H1 (cell line): ENCODE measurements around the gene ANKDD1A. TPM values are rescaled to one million over a fixed set of nuclear protein-coding genes. Genes with fewer than 3 reads are reported as not detected.
A peak's percentile ranks its signal among the peaks of the same experiment; 100 is the strongest.

Source experiments
- CTCF ChIA-PET: fragments of 300-600 bp; sonication (Branson Sonifier 250); formaldehyde crosslinking; loops from one replicate; lab custom pipeline; 2021; ENCODE audit not compliant: partially characterized antibody; lab: Charles Lee
- POLR2A ChIA-PET: fragments of 300-600 bp; sonication (Branson Sonifier 250); formaldehyde crosslinking; loops from one replicate; lab custom pipeline; 2021; ENCODE audit warnings: inconsistent platforms; ENCODE audit not compliant: partially characterized antibody; lab: Charles Lee
- DNase-seq, 2 experiments: peaks; one replicate each; pipeline versions ENCODE4 v3.0.0 to v3.0.0-alpha.2; 2010 to 2022; ENCODE audit warnings: low spot score in 2 of 2, low read depth in 1 of 2, mixed read lengths in 1 of 2
- FAIRE-seq: peaks from 2 replicates; lab custom pipeline; 2011; peaks lifted over from hg19 to GRCh38; lab: Jason Lieb, UNC
- H2AFZ ChIP-seq: 2 replicates; pipeline ENCODE4 v1.8.1; 2012; ENCODE audit warnings: low read length, inconsistent platforms
- H2AK5ac ChIP-seq: 2 replicates; pipeline ENCODE4 v1.6.1; 2013; ENCODE audit warnings: low read depth, low read length
- H2BK120ac ChIP-seq: replicated peaks from 2 replicates; pipeline ENCODE3; 2013; ENCODE audit warnings: low read depth, low read length, inconsistent platforms
- H2BK12ac ChIP-seq: 2 replicates; pipeline ENCODE4 v1.6.1; 2013; ENCODE audit warnings: low read depth, low read length
- H2BK15ac ChIP-seq: 2 replicates; pipeline ENCODE4 v1.6.1; 2013; ENCODE audit warnings: low read length
- H2BK20ac ChIP-seq: 2 replicates; pipeline ENCODE4 v1.6.1; 2013; ENCODE audit warnings: low read length
- H2BK5ac ChIP-seq: 2 replicates; pipeline ENCODE4 v1.6.1; 2013; ENCODE audit warnings: low read depth, low read length
- H3K14ac ChIP-seq: 2 replicates; pipeline ENCODE4 v1.6.1; 2013; ENCODE audit warnings: inconsistent platforms; ENCODE audit not compliant: insufficient read length
- H3K18ac ChIP-seq: 2 replicates; pipeline ENCODE4 v1.6.1; 2013; ENCODE audit warnings: low read length; ENCODE audit errors: extremely low read depth
- H3K23ac ChIP-seq: 2 replicates; pipeline ENCODE4 v1.6.1; 2013; ENCODE audit warnings: inconsistent platforms; ENCODE audit not compliant: insufficient read length
- H3K23me2 ChIP-seq: 2 replicates; pipeline ENCODE4 v1.6.1; 2013; ENCODE audit warnings: low read depth, low read length
- H3K27ac ChIP-seq: 2 replicates; pipeline ENCODE4 v1.6.1; 2011; ENCODE audit warnings: low read depth, low read length, inconsistent platforms
- H3K27me3 ChIP-seq, 4 experiments: replicated peaks in 1 of 4; 1 replicate in 1 of 4; 2 replicates in 3 of 4; pipeline versions ENCODE4 v1.6.1 to v1.8.1; 2011 to 2013; ENCODE audit warnings: low read length in 3 of 4, mild to moderate bottlenecking in 3 of 4, inconsistent platforms in 2 of 4, mixed read lengths in 2 of 4, moderate library complexity in 1 of 4; ENCODE audit not compliant: control insufficient read depth in 3 of 4, insufficient read depth in 3 of 4; ENCODE audit errors: extremely low read depth in 1 of 4
- H3K36me3 ChIP-seq, 4 experiments: 2 replicates each; pipeline versions ENCODE4 v1.6.1 to v1.8.1; 2011 to 2013; ENCODE audit warnings: mild to moderate bottlenecking in 4 of 4, low read length in 3 of 4, moderate library complexity in 2 of 4, control low read depth in 1 of 4, inconsistent platforms in 1 of 4; ENCODE audit not compliant: insufficient read depth in 4 of 4, control insufficient read depth in 2 of 4
- H3K4ac ChIP-seq: replicated peaks from 2 replicates; pipeline ENCODE3; 2013; ENCODE audit warnings: low read length, low read depth, mixed read lengths, inconsistent platforms; ENCODE audit not compliant: insufficient read length
- H3K4me1 ChIP-seq, 4 experiments: replicated peaks in 1 of 4; 1 replicate in 1 of 4; 2 replicates in 3 of 4; pipeline versions ENCODE4 v1.6.1 to v1.8.1; 2011 to 2013; ENCODE audit warnings: low read length in 3 of 4, inconsistent platforms in 2 of 4, mixed read lengths in 1 of 4; ENCODE audit not compliant: insufficient read depth in 4 of 4, control insufficient read depth in 3 of 4
- H3K4me2 ChIP-seq, 2 experiments: 2 replicates each; pipeline versions ENCODE4 v1.6.1 to v1.8.1; 2011 to 2013; ENCODE audit warnings: low read depth in 2 of 2, low read length in 2 of 2, control low read depth in 1 of 2, inconsistent platforms in 1 of 2, mild to moderate bottlenecking in 1 of 2; ENCODE audit not compliant: insufficient read depth in 1 of 2
- H3K4me3 ChIP-seq, 4 experiments: fragments of 200-600, 300-600 bp in 1 of 4; sonication (generic), shearing (Covaris generic), sonication (Bioruptor Twin) in 1 of 4; 2 replicates each; pipeline versions ENCODE4 v1.5.1 to v1.8.1; 2011 to 2016; ENCODE audit warnings: low read length in 4 of 4, low read depth in 3 of 4, control low read depth in 2 of 4, inconsistent platforms in 2 of 4, mild to moderate bottlenecking in 2 of 4, mixed read lengths in 1 of 4, moderate library complexity in 1 of 4; ENCODE audit not compliant: insufficient read depth in 2 of 4; ENCODE audit errors: extremely low read depth in 1 of 4
- H3K56ac ChIP-seq: replicated peaks from 2 replicates; pipeline ENCODE3; 2013; ENCODE audit warnings: low read depth, mild to moderate bottlenecking, mixed read lengths, low read length, inconsistent platforms; ENCODE audit not compliant: insufficient read length
- H3K79me1 ChIP-seq: 2 replicates; pipeline ENCODE4 v1.6.1; 2013; ENCODE audit warnings: low read depth, low read length, control low read depth
- H3K79me2 ChIP-seq, 2 experiments: 2 replicates each; pipeline versions ENCODE4 v1.6.1 to v1.8.1; 2012 to 2013; ENCODE audit warnings: low read length in 2 of 2, mild to moderate bottlenecking in 2 of 2, inconsistent platforms in 1 of 2; ENCODE audit not compliant: insufficient read depth in 2 of 2, control insufficient read depth in 1 of 2
- H3K9ac ChIP-seq, 4 experiments: replicated peaks in 1 of 4; 1 replicate in 1 of 4; 2 replicates in 3 of 4; pipeline versions ENCODE4 v1.6.1 to v1.8.1; 2011 to 2013; ENCODE audit warnings: low read depth in 3 of 4, low read length in 3 of 4, control low read depth in 2 of 4, mild to moderate bottlenecking in 2 of 4, moderate library complexity in 2 of 4, inconsistent platforms in 1 of 4; ENCODE audit errors: extremely low read depth in 1 of 4
- H3K9me3 ChIP-seq, 2 experiments: 2 replicates each; pipeline versions ENCODE4 v1.6.1 to v1.8.1; 2012 to 2013; ENCODE audit warnings: mild to moderate bottlenecking in 2 of 2, moderate library complexity in 2 of 2, control low read depth in 1 of 2, inconsistent platforms in 1 of 2, low read depth in 1 of 2, low read length in 1 of 2, mixed read lengths in 1 of 2; ENCODE audit not compliant: insufficient read depth in 2 of 2
- H4K20me1 ChIP-seq, 2 experiments: replicated peaks in 1 of 2; 2 replicates each; pipeline versions ENCODE3 to v1.8.1; 2011 to 2013; ENCODE audit warnings: inconsistent platforms in 2 of 2, low read length in 2 of 2, mild to moderate bottlenecking in 1 of 2; ENCODE audit not compliant: insufficient read depth in 2 of 2, control insufficient read depth in 1 of 2
- H4K5ac ChIP-seq: 2 replicates; pipeline ENCODE4 v1.6.1; 2013; ENCODE audit warnings: low read length, low read depth, mixed read lengths, inconsistent platforms; ENCODE audit not compliant: insufficient read length
- H4K8ac ChIP-seq: 2 replicates; pipeline ENCODE4 v1.8.0; 2013; ENCODE audit warnings: mild to moderate bottlenecking, moderate library complexity, low read length, inconsistent platforms; ENCODE audit not compliant: insufficient read depth; ENCODE audit errors: extremely low read depth
- H4K91ac ChIP-seq: replicated peaks from 2 replicates; pipeline ENCODE3; 2013; ENCODE audit warnings: low read length, mixed read lengths, inconsistent platforms; ENCODE audit not compliant: insufficient read length
- CHD1 ChIP-seq: IDR thresholded peaks from 2 replicates; pipeline ENCODE4 v1.6.1; 2012; ENCODE audit warnings: low read depth, low read length, improper control_type of control experiment
- EZH2 ChIP-seq: fragments of 200-600 bp; sonication (generic); IDR thresholded peaks from 2 replicates; pipeline ENCODE4 v1.7.1; 2012; ENCODE audit warnings: low read depth, mild to moderate bottlenecking, moderate library complexity, low read length, inconsistent platforms; ENCODE audit not compliant: severe bottlenecking
- GABPA ChIP-seq: IDR thresholded peaks from 2 replicates; pipeline ENCODE4 v1.6.1; 2011; ENCODE audit warnings: mild to moderate bottlenecking, low read length, moderate library complexity, borderline replicate concordance; ENCODE audit not compliant: insufficient read depth
- MAFK ChIP-seq: IDR thresholded peaks from 2 replicates; pipeline ENCODE4 v1.6.1; 2012; ENCODE audit warnings: low read depth, mild to moderate bottlenecking, improper control_type of control experiment, low read length
- RAD21 ChIP-seq, 2 experiments: IDR thresholded peaks in 1 of 2; conservative IDR thresholded peaks in 1 of 2; 2 replicates each; pipeline ENCODE4 v1.6.1; 2011; ENCODE audit warnings: low read depth in 2 of 2, low read length in 2 of 2, improper control_type of control experiment in 1 of 2, inconsistent platforms in 1 of 2, mild to moderate bottlenecking in 1 of 2, moderate library complexity in 1 of 2
- WGBS, 2 experiments: shearing (Covaris generic) in 1 of 2; methylation state at CpG; one replicate each; pipeline versions ENCODE4 v1.1.6 to v1.1.7; 2013 to 2015; ENCODE audit warnings: low lambda C conversion rate in 2 of 2, mixed read lengths in 2 of 2, inconsistent platforms in 1 of 2, low coverage in 1 of 2, missing lambda C conversion rate in 1 of 2; ENCODE audit not compliant: insufficient replicate concordance in 2 of 2, insufficient coverage in 1 of 2, insufficient read length in 1 of 2; ENCODE audit errors: extremely low coverage in 1 of 2, missing lambda C conversion rate in 1 of 2; 5-methylcytosine and 5-hydroxymethylcytosine counted together
- polyA plus RNA-seq, 7 experiments: library from polyadenylated mRNA; depleted of rRNA in 3 of 7; stranded (reverse) in 5 of 7; unstranded in 2 of 7; fragments of >200 nt in 5 of 7; fragments of 200-250 nt in 2 of 7; gene quantifications; 1 replicate in 5 of 7; 2 replicates in 1 of 7; 4 replicates in 1 of 7; pipeline versions ENCODE4 v1.2.1 to v1.2.3, GENCODE V29; 2011 to 2013; ENCODE audit warnings: missing spikeins in 2 of 7, mixed read lengths in 2 of 7
- total RNA-seq: library from RNA; stranded (reverse); fragmentation: NEBNext Ultra II Directional; extraction: Animal tissue kit (Norgen Biotek cat#: 25700); gene quantifications from 2 replicates; pipeline ENCODE4 v1.2.1, GENCODE V29; 2021
- TF ChIP-seq, protein P1 (sequence below): IDR thresholded peaks from 2 replicates; pipeline ENCODE4 v1.6.1; 2012; ENCODE audit warnings: inconsistent platforms

ANKDD1A gene
- total and polyA plus RNA-seq, 2 of the 8 experiments (the other 6 are each of a cell fraction or from before 2014, with no cell fraction given) = 4.1 to 5.0 TPM

DNA sequence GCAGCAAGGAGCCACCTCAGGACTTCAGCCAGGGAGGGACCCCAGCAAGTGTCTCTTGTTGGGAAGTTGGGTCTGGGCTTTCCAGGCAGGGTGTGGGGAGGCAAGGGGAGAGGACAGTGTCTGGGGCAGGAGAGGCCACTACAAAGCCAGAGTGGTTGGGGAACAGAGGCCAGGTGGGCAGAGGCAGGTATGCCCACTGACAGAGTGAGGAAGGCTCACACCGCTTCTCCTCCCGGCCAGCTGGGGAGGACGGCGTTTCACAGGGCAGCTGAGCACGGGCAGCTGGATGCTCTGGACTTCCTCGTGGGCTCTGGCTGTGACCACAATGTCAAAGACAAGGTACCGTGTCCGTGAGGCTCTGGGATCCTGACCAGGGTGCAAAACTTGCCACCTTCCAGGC is 15.0 kb downstream of the ANKDD1A start:
- H2BK12ac ChIP-seq = no peak overlapping the region
- H3K4me2 ChIP-seq = no peak overlapping the region
- no peak overlapping the region for H3K23ac ChIP-seq
- peak overlapping the region; percentile 12 for H4K8ac ChIP-seq
- no peak overlapping the region for H3K4me3 ChIP-seq
- ChIA-PET POLR2A (no interaction called here), CTCF (interaction anchor here (0.6 to 3.0 kb wide), 2 partner anchors 11 to 94 kb away, joined by 4 to 9 read pairs; no protein-coding TSS in a partner anchor)
- no peaks in the 10 kb centered on the region for H3K9me3 ChIP-seq
- H2AK5ac ChIP-seq = no peak overlapping the region
- H3K9ac ChIP-seq = no peak overlapping the region
- no peak overlapping the region for H4K5ac ChIP-seq
- no peak for DNase-seq
- no peak overlapping the region for H4K91ac ChIP-seq
- no peaks in the 10 kb centered on the region; the same call in 1 of the 2 replicates for H3K79me1 ChIP-seq
- peaks cover 0 to 2% (median 0%) of the 10 kb centered on the region in 4 experiments; a peak in 1 of 7 replicates for H3K4me1 ChIP-seq
- H2BK20ac ChIP-seq = no peak overlapping the region
- H2BK120ac ChIP-seq = no peak overlapping the region
- H2AFZ ChIP-seq = no peak overlapping the region
- H2BK5ac ChIP-seq = peak overlapping the region; percentile 18; the same call in 1 of the 2 replicates
- 0 out of 8 replicates have a peak, but pooled peaks cover 0 to 2% (median 0%) of the 10 kb centered on the region in 4 experiments for H3K36me3 ChIP-seq
- no peaks in the 10 kb centered on the region for H3K23me2 ChIP-seq
- WGBS, 2 experiments = 82% methylated on average over 8 of the region's 8 CpGs; no CpG with 5 or more reads in 1 of the 2 experiments
- H2BK15ac ChIP-seq = no peak overlapping the region
- no peak overlapping the region for H3K56ac ChIP-seq
- H3K14ac ChIP-seq = no peak overlapping the region
- H4K20me1 ChIP-seq = peaks cover 0 to 3% of the 10 kb centered on the region in 2 experiments
- no peak overlapping the region for H3K18ac ChIP-seq
- no peaks in the 10 kb centered on the region for H3K27me3 ChIP-seq
- no peaks in the 10 kb centered on the region for H3K79me2 ChIP-seq
- no peak for FAIRE-seq
- H3K27ac ChIP-seq = no peak overlapping the region
- H3K4ac ChIP-seq = no peak overlapping the region
- no peak for TF ChIP-seq GABPA
- TF ChIP-seq MAFK = no peak
- no peak for TF ChIP-seq EZH2
- TF ChIP-seq, protein P1, sequence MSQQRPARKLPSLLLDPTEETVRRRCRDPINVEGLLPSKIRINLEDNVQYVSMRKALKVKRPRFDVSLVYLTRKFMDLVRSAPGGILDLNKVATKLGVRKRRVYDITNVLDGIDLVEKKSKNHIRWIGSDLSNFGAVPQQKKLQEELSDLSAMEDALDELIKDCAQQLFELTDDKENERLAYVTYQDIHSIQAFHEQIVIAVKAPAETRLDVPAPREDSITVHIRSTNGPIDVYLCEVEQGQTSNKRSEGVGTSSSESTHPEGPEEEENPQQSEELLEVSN = no peak
- TF ChIP-seq RAD21 (IDR thresholded peaks at IDR 0.05 in 1 of 2, conservative IDR thresholded peaks at IDR 0.05 in 1 of 2; ENCODE audit: low read depth in 2 of 2, low read length in 2 of 2) = no peak
- TF ChIP-seq CHD1 = no peak
